Right renal cortex interstitium (tissue), 3 donors: ENCODE results near the gene SAMD11. TPM values are rescaled to one million over a fixed set of nuclear protein-coding genes. Genes with fewer than 3 reads are reported as not detected.

Source experiments
- DNase-seq, 3 donors: peaks; one replicate each; pipeline ENCODE4 v3.0.0-alpha.2; 2013; ENCODE audit warnings: low read depth in 3 of 3, low spot score in 2 of 3
- polyA plus RNA-seq, 3 donors: library from polyadenylated mRNA; unstranded; fragments of 120-200 nt; gene quantifications; one replicate each; pipeline ENCODE4 v1.2.1, GENCODE V29; 2013; ENCODE audit not compliant: insufficient read length in 3 of 3

The SAMD11 gene
- polyA plus RNA-seq, 3 donors = 39.9 to 43.0 (median 42.7) TPM

DNA sequence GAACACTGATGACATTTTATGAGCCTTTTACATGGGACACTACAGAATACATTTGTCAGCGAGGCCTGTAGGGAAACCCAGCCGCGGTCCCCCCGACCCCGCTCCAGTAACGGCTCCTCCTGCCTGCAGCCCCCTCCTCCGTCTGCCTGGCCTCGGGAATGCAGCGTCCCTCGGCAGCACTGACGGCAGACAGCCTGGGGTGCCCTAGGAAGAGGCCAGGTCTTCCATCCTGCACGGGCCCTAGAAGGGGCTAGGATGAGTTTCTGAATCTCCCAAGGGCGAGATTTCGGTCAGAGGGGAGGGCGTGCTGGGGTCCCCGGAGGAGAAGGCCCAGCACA lies 8.4 kb downstream of the SAMD11 start:
- no peak for DNase-seq

DNA sequence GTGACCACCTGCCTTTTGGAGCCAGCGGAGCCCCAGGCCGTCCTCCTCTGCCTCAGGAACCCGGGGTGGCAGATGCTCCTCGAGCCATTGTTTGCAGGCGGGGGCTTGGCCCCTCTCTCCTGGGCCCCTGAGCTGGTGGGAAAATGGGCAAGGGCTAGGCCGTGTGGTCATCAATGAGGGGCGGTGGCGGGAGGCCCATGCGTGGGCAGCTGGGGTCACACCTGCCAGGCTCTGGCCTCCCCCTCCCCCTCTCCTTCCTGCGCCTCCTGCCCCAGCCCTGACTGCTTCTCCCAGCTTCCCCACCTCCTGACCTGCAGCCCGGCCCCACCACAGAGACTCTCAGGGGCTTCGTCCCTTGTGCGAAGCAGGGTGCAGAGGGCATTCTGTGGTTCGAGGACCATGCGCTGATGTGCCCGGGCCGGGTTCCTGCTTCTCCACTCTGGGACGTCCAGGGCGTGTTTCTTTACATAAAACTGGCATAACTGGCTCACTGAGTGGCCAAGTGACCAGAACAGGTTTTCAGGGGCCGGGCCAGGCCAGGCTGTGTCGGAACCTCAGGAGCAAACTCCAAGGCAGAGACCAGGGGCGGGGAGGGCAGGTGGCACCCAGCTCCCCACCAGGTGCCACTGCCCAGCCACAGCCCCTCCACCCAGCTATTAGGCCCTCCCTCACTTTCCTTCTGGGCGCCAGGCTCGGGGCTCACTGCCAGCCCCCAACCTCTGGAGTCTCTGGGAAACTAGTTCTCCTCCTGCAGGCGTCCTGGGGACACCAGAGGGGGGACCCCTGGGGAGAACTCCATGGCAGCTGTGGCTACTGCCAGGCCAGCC lies 9.3 kb downstream of the SAMD11 start:
- no peak for DNase-seq

DNA sequence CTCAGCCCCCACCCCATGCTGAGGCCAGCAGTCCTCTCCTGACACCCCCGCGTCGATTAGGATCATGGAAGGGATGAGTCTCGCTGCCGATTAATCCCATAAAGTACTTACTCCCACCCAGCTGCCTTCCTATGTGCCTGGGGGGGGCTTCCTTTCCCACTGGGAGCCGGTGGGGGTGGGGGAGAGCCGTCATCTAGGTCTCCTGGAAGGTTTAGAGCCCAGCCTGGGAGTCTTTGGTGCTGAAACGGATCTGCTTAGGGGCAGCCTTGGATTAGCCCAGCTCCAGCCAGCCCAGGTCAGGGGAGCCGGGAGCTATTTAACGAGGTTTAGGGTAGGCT lies 9.8 kb downstream of the SAMD11 start:
- no peak for DNase-seq

DNA sequence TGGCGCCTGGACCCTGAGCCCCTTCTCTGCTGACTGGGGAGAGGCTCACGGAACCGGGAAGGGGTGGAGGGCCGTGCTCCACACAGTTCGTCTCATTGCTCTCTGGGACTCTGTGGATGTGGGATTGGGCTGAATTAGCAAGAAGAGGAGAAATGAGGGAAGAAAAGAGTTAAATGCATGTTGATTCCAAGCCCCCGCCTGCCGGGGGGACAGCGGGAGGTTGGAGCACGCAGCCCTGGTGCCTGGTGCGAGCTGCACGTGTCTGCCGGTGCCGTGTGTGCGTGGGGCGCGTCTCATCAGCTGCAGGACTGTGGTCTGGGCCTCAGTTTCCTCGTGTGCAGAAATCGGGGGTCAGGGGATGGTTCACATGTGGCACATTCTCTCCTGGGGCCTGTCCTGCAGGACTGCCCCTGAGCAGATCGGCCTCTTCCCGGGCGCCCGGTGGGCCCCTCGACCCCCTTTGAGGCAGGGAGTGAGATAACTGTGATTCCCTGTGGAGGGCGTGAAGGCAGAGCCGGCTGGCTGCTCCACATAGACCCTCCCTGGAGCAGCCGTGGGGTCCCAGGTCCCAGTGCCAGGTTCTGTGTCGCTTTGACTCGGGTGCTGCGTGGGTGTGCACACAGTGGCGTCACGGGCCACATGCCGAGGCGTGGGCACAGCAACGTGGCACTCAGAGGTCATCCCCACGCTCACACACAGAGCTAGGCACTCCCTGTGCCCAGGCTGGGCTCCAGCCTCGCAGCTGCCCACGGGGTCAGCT lies 11.4 kb downstream of the SAMD11 start:
- no peak for DNase-seq

DNA sequence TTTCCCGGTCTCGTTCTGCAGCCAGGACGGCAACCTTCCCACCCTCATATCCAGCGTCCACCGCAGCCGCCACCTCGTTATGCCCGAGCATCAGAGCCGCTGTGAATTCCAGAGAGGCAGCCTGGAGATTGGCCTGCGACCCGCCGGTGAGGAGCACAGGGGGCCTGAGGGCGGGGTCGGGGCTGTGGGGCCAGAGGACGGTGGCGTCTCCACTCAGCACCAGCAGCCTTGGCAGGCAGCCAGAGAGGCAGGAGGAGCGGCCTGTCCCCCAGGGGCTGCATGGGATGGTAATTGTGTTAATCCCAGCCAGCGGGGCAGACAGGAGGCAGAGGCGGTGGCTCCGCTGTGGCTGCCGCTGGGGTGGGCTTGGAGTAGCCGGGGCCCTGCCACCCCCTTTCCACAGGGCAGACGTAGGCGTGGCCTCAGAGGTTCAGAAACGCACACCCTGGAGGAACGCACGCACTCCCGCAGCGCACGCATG lies 12.1 kb downstream of the SAMD11 start:
- DNase-seq = no peak

DNA sequence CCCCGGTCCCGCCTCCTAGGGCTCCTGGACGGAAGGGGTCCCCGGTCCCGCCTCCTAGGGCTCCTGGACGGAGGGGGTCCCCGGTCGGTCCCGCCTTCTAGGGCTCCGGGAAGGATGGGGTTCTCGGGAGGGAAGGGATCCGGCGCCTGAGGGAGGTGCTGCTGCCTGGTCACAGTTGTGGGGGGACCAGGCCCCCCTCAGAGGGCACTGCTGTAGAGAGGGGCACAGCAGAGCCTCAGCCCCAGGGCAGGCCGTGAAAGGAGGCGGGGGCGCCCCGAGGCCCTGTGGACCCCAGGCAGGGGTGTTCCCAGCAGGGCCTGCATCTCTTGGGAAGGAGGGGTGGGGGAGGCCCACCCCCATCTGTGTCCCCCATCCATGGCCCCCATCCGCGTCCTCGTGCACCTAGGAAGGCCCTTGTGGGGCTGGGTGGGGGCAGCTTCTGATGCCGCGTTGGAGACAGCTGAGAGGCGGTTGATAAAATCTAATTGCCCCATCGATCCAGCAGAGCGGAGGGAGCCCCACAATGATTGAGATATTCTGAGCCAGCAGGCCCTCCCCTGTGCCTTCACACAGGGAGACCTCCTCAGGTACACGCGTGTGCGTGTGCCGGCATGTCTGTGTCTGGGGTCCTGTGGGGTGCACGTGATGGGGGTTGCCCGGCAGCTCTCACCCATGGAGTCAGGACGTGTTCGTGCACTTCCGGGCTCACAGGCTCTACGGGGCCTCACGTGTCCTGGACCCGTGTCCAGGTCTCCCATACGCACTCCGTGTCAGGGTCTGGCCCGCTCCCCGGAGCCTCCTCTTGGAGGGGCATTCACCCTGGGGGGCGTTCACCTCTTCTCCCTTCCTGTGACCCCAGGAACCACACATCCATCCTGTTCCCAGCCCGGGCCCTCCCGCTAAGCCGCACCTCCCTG lies 12.9 kb downstream of the SAMD11 start:
- DNase-seq = no peak

DNA sequence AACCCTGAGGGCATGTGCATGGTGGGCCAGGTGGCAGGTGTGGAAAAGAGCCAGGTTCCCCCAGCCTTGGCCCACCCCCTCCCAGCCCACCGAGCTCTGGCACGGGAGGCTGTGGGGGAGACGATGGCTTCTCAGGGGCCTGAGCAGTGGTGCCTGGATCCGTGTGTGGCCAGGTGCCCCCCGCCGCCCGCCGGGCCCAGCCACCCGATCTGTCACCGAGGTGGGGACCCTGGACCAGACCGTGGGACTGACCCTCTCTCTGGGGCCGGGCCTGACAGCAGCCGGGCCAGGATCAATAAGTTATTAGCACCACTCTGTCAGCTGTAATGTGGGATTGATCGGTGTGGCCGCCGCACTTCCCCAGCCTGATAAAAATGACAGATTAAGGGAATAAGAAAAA lies 13.8 kb downstream of the SAMD11 start:
- DNase-seq = no peak

DNA sequence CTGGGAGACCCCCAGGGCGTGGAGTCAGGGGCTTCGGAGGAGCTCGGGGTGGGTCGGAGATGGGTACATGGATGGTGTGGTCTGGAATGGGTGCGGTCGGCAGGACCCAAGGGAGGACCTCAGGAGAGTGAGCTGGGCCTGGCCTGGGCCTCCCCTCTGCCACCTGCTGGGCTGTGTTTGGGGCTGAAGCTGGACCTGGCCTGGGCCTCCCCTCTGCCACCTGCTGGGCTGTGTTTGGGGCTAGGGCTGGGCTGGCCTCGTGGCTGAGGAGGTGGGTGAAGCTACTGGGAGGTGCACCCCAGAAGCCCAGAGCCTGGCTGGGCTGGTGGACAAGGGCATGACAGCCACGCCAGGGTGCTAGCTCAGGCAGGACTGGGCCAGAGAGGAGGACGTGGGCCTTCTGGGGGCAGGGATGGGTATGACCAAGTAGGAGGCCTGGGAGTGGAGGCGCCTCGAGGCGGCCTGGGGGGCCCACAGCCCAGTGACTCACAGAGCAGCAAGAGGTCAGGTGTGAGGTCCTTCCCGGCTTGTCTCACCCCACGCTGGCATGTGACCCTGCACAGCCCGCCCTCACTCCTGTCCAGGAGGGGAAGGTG lies 14.5 kb downstream of the SAMD11 start:
- DNase-seq = no peak

DNA sequence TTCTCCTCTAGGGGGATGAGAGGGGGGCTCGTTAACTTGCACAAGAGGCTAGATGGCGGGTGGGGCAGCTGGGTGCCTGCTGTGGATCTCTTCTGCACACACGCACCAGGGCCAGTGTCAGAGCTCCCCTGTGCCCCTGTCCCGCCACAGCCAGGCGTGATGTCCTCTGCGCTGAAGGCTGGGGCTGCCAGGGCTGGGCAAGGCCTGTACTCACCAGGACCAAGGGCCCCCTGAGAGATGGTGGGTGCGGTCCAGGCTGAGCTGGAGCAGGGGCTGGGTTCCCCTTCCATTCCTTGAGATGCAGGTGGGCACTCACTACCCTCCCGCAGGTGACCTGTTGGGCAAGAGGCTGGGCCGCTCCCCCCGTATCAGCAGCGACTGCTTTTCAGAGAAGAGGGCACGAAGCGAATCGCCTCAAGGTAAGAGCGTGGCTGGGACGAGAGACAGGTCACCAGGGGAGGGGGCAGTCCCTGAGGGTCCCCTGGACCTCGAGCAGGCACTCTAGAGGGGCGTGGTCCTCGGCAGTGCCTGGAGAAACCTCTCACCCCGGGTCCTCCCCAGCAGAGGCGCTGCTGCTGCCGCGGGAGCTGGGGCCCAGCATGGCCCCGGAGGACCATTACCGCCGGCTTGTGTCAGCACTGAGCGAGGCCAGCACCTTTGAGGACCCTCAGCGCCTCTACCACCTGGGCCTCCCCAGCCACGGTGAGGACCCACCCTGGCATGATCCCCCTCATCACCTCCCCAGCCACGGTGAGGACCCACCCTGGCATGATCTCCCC lies 15.2 kb downstream of the SAMD11 start:
- DNase-seq = no peak

DNA sequence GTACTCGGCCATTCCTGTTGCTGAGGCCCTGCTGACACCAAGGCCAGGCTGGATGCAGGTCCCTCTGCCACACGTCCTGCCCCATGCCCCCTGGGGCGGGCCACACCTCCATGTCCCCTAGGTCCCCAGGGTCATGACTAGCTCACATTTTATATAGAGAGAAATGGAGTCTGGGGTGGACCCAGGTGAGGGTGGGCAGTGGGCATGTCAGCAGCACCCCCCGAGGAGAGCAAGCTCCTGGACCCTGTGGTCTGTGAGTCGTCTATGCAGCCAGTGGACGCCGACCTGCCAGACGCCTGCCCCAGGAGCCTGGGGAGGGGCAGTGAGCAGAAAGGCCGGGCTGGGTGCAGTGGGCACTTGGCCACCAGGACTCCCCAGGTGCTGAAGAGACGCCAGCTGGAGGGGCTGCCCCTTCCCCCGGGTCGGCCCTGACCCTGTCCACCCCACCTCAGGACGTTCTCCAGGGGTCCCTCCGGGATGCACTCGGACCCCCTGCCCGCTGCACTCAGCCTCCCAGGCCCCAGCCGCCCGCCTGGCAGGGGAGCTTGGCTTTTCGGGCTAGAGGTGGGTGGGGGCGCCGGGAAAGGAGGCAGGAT lies 15.9 kb downstream of the SAMD11 start:
- DNase-seq = no peak

DNA sequence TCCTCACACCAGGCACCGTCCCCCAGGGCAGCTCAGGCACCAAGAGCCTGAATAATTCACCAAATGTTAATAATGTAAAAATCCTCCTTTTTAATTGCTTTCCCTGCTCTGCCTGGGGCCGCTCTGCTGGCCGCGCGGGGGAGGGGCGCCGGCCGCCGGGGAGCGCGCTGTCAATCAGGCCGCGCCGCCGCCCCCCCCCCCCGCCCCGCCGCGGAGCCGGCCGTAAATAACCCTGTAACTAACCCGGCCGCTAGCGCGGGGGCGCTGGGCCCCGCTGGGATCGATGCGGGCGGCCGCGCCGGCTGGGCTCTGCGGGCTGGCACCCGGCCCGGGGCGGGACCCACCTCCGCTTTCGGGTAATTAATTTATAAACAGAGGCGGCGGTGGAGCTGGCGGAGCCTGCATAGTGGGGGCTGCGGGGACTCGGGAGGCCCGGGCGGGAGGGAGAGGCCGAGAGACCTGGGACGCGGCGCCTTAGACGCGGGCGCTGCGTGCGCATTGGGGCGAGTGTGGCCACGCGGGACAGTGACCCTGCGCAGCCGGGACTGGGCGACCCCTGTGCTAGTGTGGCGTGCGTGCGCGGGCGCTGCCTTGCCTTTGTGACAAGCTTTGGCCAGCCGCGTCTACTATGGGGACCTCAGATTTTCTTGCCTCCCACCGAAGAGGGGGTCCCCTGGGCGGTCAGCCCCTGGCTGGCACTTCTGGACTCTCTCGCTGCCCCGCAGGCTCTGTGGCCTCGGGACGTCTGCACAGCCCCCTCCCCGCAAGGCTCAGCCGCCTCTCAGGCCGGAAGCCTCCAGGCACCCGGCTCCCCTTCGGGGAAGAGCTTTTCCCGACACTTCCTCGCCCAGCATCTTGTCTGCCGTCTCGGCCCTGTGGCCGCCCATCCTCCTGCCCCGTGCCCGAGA lies 16.6 kb downstream of the SAMD11 start:
- DNase-seq = peak in 2 of 3 donors; percentile 78 to 80

DNA sequence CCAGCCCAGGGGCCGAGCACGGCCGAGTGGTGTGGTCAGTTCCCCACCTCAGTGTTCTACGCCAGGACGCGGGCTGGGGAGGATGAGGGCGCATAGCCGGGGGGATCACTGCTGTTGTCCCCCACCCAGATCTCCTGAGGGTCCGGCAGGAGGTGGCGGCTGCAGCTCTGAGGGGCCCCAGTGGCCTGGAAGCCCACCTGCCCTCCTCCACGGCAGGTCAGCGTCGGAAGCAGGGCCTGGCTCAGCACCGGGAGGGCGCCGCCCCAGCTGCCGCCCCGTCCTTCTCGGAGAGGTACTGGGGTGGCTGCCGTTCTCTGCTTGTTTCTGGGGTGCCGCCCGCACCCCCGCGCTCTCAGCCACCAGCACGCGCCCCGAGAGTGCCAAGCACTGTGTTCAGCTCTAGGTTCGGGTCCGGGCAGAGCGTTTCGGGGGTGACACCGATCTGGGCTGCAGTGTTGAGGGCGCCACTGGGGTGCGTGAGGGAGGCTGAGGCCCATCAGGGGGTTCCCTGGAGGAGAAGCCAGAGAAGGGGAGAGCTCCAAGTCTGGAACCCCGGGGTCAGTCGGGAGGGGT lies 17.4 kb downstream of the SAMD11 start:
- DNase-seq = no peak

DNA sequence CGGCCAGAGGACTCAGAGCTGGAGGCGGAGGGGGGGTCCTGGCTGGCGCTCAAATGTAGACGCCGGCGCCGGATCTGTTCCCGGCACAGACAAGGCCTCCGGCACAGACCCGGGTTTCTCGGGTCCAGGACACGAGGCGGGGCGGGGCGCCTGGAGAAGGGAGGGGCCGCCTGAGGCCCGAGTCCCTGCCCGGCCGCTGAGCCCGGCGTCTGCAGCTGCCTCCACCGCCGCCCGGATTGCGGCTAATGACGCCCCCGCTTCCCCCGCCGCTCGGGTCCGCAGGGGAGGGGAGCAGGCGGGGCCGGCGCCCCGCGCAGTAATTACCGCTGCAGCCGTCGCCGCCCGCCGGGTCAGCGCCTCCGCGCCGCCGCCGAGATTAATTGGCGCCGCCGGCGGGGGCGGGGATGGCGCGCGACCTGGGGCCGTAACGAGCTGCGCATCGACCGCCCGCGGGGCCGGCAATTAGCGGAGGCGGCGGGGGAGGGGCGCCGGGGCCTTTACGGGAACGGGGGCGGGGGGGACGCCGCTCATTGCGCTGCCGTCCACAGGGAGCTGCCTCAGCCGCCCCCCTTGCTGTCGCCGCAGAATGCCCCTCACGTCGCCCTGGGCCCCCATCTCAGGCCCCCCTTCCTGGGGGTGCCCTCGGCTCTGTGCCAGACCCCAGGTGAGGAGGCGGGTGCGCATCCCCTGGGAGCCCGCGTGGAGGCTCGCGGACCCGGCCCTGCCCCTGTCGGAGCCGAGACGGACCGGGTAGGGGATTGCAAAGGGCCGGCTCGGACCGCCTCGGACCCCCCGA lies 18.1 kb downstream of the SAMD11 start:
- DNase-seq = no peak

DNA sequence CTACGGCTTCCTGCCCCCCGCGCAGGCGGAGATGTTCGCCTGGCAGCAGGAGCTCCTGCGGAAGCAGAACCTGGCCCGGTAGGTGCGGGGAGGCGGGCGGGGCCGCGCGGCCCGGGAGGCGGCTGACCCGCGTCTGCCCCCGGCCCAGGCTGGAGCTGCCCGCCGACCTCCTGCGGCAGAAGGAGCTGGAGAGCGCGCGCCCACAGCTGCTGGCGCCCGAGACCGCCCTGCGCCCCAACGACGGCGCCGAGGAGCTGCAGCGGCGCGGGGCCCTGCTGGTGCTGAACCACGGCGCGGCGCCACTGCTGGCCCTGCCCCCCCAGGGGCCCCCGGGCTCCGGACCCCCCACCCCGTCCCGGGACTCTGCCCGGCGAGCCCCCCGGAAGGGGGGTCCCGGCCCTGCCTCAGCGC lies 18.7 kb downstream of the SAMD11 start:
- DNase-seq = no peak

DNA sequence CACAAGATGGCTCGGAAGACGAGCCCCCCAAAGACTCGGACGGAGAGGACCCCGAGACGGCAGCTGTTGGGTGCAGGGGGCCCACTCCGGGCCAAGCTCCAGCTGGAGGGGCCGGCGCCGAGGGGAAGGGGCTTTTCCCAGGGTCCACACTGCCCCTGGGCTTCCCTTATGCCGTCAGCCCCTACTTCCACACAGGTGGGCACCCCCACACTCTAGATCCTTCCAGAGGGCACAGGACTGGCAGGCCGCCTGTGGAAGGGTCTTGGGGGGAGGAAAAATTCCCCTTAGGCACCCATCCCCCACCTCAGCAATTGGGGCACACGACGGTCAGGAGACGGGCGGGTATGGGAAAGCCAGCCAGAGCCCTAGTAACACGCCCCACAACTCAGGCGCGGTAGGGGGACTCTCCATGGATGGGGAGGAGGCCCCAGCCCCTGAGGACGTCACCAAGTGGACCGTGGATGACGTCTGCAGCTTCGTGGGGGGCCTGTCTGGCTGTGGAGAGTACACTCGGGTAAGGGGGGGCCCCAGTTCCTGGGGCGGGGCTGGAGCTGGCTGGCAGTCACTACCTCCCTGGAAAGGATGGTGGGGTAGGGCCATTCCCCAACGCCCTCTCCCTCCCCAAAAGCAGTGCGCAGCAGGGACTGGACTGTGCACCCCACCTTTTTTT lies 19.3 kb downstream of the SAMD11 start:
- no peak for DNase-seq

DNA sequence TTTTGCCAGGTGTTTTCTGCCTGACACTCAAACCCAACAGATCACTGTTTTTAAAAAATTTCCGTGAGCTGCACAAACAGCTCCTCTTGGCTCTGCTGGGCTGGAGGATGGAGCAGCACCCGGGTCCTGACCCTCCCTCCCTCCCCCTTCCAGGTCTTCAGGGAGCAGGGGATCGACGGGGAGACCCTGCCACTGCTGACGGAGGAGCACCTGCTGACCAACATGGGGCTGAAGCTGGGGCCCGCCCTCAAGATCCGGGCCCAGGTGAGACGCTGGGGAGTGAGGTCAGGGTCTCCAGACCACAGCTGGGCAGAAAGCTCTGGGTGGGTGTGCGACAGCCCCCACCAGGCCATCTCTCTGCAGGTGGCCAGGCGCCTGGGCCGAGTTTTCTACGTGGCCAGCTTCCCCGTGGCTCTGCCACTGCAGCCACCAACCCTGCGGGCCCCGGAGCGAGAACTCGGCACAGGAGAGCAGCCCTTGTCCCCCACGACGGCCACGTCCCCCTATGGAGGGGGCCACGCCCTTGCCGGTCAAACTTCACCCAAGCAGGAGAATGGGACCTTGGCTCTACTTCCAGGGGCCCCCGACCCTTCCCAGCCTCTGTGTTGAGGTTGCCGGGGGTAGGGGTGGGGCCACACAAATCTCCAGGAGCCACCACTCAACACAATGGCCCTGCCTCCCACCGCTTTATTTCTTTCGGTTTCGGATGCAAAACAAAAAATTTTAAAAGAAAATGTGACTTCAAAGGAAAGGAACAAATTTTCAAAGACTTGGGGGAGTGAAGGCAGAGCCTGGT lies 20.0 kb downstream of the SAMD11 start:
- DNase-seq = no peak
